ENCODE results near the gene SLC25A6.
"Not testable (repeated sequence)": the region's sequence is repeated elsewhere in the genome, so short reads cannot be mapped to it uniquely, and the experiment has no call there.

Gene SLC25A6

GRCh38 chrX:1412551-1413161 lies 20.7 kb upstream of the SLC25A6 start:
- DNase-seq = no peak

DNA sequence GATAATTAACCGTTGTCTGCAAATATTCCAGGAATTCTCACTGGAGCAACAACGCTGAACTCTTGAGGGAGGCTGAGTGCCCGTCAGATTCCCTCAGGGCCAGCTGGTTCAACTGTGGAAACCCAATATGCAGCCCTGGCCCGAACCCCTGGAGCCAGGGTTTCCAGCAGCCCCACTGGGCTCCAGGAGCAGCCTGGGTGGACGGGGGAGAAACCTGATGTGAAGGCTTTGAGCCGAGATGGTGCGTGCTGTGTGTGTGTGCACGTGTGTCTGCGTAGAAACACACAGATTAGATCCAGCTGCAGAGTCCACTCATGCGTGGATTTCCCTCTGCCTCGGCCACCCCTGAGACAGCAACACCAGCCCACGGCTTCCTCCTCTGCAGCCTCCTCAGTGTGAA lies 19.4 kb upstream of the SLC25A6 start:
- no peak for DNase-seq

DNA sequence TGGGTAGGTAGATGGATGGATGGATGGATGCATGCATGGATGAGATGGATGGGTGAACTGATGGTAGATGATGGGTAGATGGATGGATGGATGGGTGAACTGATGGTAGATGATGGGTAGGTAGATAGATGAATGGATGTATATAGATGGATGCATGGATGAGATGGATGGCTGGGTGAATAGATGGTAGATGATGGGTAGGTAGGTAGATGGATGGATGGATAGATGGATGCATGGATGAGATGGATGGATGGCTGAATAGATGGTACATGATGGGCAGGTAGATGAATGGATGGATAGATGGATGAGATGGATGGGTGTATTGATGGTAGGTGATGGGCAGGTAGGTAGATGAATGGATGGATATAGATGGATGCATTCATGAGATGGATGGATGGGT lies 15.1 kb upstream of the SLC25A6 start:
- DNase-seq = no peak

- not testable (repeated sequence) for DNase-seq
Observed at GRCh38 chrX:1405769-1406168, 13.9 kb upstream of the SLC25A6 start.

- DNase-seq = not testable (repeated sequence)
Observed at GRCh38 chrX:1403867-1404266, 12.0 kb upstream of the SLC25A6 start.

- DNase-seq = no peak
Observed at GRCh38 chrX:1403228-1403627, 11.3 kb upstream of the SLC25A6 start.

- DNase-seq = no peak
Observed at GRCh38 chrX:1401611-1402430, 9.9 kb upstream of the SLC25A6 start.

DNA sequence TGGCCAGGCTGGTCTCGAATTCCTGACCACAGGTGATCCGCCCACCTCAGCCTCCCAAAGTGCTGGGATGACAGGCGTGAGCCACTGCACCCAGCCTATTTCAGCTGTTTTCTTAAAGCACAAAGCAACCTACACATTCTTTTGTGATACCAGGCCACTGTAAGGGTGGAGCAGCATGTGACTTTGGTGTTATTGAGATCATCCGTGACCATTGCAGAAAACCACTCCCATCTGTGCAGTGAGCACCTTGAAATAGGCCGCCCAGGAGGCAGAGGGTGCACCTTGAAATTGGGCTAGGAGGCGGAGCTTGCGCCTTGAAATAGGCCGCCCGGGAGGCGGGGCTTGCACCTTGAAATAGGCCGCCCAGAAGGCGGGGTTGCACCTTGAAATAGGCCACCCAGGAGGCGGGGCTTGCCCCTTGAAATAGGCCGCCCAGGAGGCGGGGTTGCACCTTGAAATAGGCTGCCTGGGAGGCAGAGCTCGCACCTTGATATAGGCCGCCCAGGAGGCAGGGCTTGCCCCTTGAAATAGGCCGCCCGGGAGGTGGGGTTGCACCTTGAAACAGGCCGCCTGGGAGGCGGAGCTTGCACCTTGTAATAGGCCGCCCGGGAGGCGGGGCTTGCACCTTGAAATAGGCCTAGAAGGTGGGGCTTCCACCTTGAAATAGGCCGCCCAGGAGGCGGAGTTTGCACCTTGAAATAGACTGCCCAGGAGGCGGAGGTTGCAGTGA lies 9.0 kb upstream of the SLC25A6 start:
- DNase-seq = no peak

DNA sequence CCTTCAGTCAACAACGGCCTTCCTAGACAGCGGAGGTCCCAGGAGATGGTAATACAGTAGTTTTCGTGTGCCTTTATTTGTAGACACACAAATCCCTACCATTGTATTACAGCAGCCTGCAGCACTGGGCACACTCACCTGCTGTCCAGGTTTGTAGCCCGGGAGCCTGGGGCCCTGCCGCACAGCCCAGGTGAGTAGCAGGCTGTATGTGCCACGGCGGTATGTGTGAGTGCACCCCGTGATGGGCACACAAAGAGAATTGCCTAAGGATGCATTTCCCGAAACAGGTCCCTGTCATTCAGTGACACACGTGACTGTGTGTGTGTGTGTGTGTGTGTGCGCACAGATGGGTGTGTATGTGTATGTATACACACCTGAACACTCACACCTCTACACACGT lies 8.1 kb upstream of the SLC25A6 start:
- DNase-seq = no peak

- no peak for DNase-seq
Observed at GRCh38 chrX:1398431-1399340, 6.8 kb upstream of the SLC25A6 start.

DNA sequence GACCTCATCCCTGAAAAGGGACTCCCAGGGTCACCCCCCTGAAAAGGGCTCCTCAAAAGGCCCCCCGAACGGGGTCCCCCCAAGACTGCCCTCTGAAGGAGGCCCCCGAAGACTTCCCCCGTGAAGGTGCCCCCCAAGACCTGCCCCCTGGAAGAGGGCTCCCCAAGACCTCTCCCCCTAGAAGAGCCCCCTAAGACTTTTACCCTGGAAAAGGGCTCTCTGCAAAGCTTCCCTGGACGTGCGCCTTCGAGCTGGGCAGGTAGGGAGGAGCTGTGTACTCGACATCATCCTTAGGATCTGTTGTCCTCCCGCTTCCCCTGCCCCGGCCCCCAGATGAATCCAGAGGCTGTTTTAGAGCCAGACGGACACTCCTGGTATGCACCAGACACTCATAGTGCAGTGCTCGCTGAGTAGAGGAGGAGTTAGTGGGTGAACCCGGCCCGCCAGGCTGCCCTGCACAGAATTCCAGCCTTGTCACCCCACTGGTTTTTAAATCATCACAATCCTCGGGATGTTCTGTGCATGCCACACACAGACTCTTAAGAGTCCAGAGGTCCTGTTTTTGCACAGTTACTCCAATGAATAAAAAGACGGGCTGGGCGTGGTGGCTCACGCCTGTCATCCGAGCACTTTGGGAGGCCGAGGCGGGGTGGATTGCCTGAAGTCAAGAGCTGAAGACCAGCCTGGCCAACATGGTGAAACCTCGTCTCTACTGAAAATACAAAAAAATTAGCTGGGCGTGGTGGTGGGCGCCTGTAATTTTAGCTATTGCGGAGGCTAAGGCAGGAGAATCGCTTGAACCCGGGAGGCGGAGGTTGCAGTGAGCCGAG lies 5.7 kb upstream of the SLC25A6 start:
- no peak for DNase-seq

DNA sequence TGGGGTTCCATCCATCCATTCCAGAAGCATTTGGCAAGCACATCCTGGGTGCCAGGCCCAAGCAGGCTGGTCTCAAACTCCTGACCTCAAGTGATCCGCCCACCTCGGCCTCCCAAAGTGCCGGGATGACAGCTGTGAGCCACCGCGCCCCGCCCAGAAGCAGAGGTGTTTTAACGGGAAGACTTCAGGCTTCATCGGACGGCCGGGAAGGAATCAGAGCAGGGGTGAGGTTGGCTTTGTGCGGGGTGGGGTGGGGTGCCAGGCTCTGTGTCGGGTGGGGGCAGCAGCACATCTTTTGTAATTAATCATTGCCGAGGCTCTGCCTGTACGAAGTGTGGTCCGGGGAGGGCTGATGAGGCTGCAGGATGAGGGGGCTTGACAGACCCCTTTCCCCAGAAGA lies 5.1 kb upstream of the SLC25A6 start:
- DNase-seq = no peak

GRCh38 chrX:1395646-1396216 lies 3.8 kb upstream of the SLC25A6 start:
- no peak for DNase-seq

DNA sequence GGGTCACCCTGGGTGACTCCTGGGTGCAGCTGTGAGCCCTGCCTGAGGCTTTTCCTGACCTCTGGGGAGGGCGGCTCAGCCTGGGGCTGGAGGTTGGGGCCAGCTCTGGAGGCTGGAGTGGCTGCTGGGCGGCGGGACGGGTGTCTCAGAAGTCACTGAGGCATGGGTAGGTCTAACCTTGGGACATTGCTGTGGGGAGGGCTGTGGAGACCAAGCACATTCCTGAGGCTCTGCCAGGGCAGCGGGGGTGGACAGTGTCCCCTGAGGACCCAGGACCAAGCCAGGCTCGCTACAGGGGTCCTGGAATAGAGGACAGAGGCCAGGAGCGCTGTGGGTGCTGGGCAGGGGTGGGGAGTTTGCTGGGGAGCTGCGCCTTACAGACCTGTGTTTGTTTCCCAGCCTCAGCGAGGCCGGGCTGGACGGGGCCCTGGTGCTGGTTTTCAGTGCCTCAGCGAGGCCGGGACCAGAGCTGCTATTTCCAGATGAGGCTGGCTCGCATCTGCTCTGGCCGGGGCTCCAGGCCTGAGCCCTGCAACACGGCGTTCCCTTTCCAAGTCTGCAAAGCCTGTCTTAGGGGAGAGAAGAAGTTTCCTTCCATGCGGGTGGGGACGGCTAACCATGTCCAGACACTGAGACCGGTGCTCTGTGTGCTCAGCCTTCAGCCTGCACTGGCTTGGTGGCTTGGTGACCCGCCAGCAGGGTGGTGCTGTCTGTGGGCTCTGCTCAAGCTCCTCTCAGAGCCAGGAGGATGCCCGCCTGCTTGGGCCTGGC lies 3.0 kb upstream of the SLC25A6 start:
- DNase-seq = no peak

DNA sequence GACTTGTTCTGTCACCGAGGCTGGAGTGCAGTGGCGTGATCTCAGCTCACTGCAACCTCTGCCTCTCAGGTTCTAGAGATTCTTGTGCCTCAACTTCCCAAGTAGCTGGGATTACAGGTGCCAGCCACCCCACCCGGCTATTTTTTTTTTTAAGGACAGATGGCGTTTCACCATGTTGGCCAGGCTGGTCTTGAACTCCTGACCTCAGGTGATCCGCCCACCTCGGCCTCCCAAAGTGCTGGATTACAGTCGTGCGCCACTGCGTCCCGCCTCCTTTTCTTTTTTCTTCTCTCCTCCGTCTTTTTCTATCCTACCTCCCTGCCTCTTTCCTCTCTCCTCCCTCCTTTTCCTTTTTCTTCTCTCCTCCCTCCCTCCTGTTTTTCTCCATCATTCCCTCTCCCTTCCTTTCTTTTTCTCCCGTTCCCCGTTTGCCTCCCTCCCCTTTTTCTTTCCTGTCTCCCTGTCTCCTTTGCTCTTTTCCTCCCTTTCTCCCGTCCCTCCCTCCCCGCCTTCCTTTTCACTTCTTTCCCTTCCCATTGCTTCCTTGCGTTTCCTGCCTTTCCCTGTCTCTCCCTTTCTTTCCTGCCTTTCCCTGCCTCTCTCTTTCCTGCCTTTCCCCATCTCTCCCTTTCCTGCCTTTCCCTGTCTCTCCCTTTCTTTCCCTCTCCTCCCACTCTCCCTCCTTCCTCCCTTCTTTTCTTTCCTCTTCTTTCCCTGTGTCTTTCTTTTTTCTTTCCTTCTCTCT lies 2.1 kb upstream of the SLC25A6 start:
- no peak for DNase-seq

- DNase-seq = no peak
Observed at GRCh38 chrX:1392376-1393068, 609 bp upstream of the SLC25A6 start.

- DNase-seq = no peak
Observed at GRCh38 chrX:1391370-1391706, 575 bp downstream of the SLC25A6 start.

GRCh38 chrX:1390621-1391369 lies 1.1 kb downstream of the SLC25A6 start:
- no peak for DNase-seq

DNA sequence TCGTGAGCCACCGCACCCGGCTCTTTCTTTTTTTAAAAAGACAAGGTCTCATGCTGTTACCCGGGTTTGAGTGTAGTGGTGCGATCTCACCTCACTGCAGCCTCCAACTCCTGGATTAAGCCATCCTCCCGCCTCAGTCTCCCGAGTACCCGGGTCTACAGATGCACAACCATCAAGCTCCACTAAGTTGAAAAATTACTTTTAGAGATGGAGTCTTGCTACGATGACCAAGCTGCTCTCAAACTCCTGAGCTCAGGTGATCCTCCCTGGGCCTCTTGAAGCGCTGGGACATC lies 2.0 kb downstream of the SLC25A6 start:
- DNase-seq = no peak

All from DMS 273 treated with DMSO at 0.1 percent for 48 hours (cell line).